Endodermal cell (in vitro differentiated cells): ENCODE measurements around the gene REV3L. TPM values are rescaled to one million over a fixed set of nuclear protein-coding genes. Genes with fewer than 3 reads are reported as not detected.

Experiments
- DNase-seq: peaks from one replicate; pipeline ENCODE4 v3.0.0-alpha.2; 2017
- H3K27ac ChIP-seq: 2 replicates; pipeline ENCODE4 v1.5.1; 2013; ENCODE audit warnings: mild to moderate bottlenecking, low read depth, low read length, moderate library complexity
- H3K27me3 ChIP-seq: 2 replicates; pipeline ENCODE4 v1.6.1; 2013; ENCODE audit warnings: mild to moderate bottlenecking, low read length, moderate library complexity; ENCODE audit not compliant: insufficient read depth, control insufficient read depth, poor library complexity, severe bottlenecking
- H3K36me3 ChIP-seq: 2 replicates; pipeline ENCODE4 v1.7.0; 2013; ENCODE audit warnings: mild to moderate bottlenecking, low read length, moderate library complexity; ENCODE audit not compliant: control insufficient read depth, insufficient read depth
- H3K4me1 ChIP-seq: one replicate; pipeline ENCODE4 v1.7.0; 2013; ENCODE audit warnings: low read length; ENCODE audit not compliant: control insufficient read depth, insufficient read depth
- H3K4me3 ChIP-seq: 2 replicates; pipeline ENCODE4 v1.5.1; 2013; ENCODE audit warnings: mild to moderate bottlenecking, low read length, moderate library complexity
- H3K9ac ChIP-seq: 2 replicates; pipeline ENCODE4 v1.6.1; 2013; ENCODE audit warnings: mild to moderate bottlenecking, low read length, moderate library complexity; ENCODE audit not compliant: poor library complexity, severe bottlenecking; ENCODE audit errors: extremely low read depth
- H3K9me3 ChIP-seq: 2 replicates; pipeline ENCODE4 v1.6.1; 2013; ENCODE audit warnings: mild to moderate bottlenecking, low read length, moderate library complexity; ENCODE audit not compliant: control insufficient read depth
- H3K27ac Mint-ChIP-seq: 2 replicates; pipeline ENCODE4 v1.8.0; 2020; ENCODE audit warnings: mixed read lengths
- H3K27me3 Mint-ChIP-seq: 2 replicates; pipeline ENCODE4 v1.8.0; 2021; ENCODE audit warnings: mild to moderate bottlenecking, mixed read lengths; ENCODE audit not compliant: insufficient read depth
- H3K36me3 Mint-ChIP-seq: 2 replicates; pipeline ENCODE4 v1.8.0; 2020; ENCODE audit warnings: low read depth, mixed read lengths
- H3K4me1 Mint-ChIP-seq: 2 replicates; pipeline ENCODE4 v1.8.0; 2020; ENCODE audit warnings: mixed read lengths
- H3K4me3 Mint-ChIP-seq: 2 replicates; pipeline ENCODE4 v1.8.0; 2020; ENCODE audit warnings: mild to moderate bottlenecking, moderate library complexity, mixed read lengths
- H3K9me3 Mint-ChIP-seq: 2 replicates; pipeline ENCODE4 v1.8.0; 2020; ENCODE audit warnings: mild to moderate bottlenecking, mixed read lengths
- CTCF ChIP-seq: fragments of 200-600 bp; sonication (generic); conservative IDR thresholded peaks from 2 replicates; pipeline ENCODE4 v1.5.0; 2021; ENCODE audit warnings: antibody characterized with exemption, mild to moderate bottlenecking
- WGBS, 2 experiments: methylation state at CpG; one replicate each; pipeline versions ENCODE4 v1.1.5 to v1.1.7; 2013; ENCODE audit warnings: missing lambda C conversion rate in 2 of 2, mixed read lengths in 1 of 2; ENCODE audit not compliant: insufficient coverage in 1 of 2, insufficient read length in 1 of 2; 5-methylcytosine and 5-hydroxymethylcytosine counted together
- total RNA-seq, 2 donors: library from RNA; stranded (reverse); fragmentation: NEBNext Ultra II Directional in 1 of 2; extraction: Animal tissue kit (Norgen Biotek cat#: 25700) in 1 of 2; gene quantifications; 2 replicates in 1 of 2; 3 replicates in 1 of 2; pipeline ENCODE4 v1.2.1, GENCODE V29; 2021

The REV3L gene
- total RNA-seq, 2 donors from 2014 or later, result 19.2 to 28.1 TPM

GRCh38 chr6:111381728-111382127 lies 101.3 kb downstream of the REV3L start:
- Mint-ChIP-seq H3K9me3 (no peaks in the 10 kb centered on the region), H3K4me3 (no peak overlapping the region), H3K27me3 (no peaks in the 10 kb centered on the region), H3K4me1 (no peaks in the 10 kb centered on the region), H3K36me3 (peaks cover 36% of the 10 kb centered on the region), H3K27ac (no peak overlapping the region)
- peaks cover 54% of the 10 kb centered on the region for H3K36me3 ChIP-seq
- no peaks in the 10 kb centered on the region for H3K4me1 ChIP-seq
- peaks cover 4% of the 10 kb centered on the region for H3K9me3 ChIP-seq
- no peaks in the 10 kb centered on the region for H3K27me3 ChIP-seq
- TF ChIP-seq CTCF, result no peak
- no peak overlapping the region for H3K9ac ChIP-seq
- 93% methylated on average over 1 of the region's 1 CpG; no CpG with 5 or more reads in 1 of the 2 experiments for WGBS, 2 experiments
- no peak overlapping the region for H3K27ac ChIP-seq
- H3K4me3 ChIP-seq, result no peak overlapping the region
- no peak for DNase-seq

- no peak overlapping the region for H3K4me3 Mint-ChIP-seq
- no peak for DNase-seq
- H3K27ac Mint-ChIP-seq, result no peak overlapping the region
- no peak for TF ChIP-seq CTCF
- no peak overlapping the region for H3K4me3 ChIP-seq
- H3K9me3 ChIP-seq, result peaks cover 4% of the 10 kb centered on the region
- no peaks in the 10 kb centered on the region for H3K27me3 ChIP-seq
- H3K27me3 Mint-ChIP-seq, result no peaks in the 10 kb centered on the region
- H3K27ac ChIP-seq, result no peak overlapping the region
- H3K4me1 ChIP-seq, result no peaks in the 10 kb centered on the region
- peaks cover 39% of the 10 kb centered on the region for H3K36me3 Mint-ChIP-seq
- peaks cover 54% of the 10 kb centered on the region for H3K36me3 ChIP-seq
- H3K9me3 Mint-ChIP-seq, result no peaks in the 10 kb centered on the region
- no peak overlapping the region for H3K9ac ChIP-seq
- no peaks in the 10 kb centered on the region for H3K4me1 Mint-ChIP-seq
Measured at GRCh38 chr6:111381123-111381522, 101.9 kb downstream of the REV3L start.

- DNase-seq, result no peak
- no peak for TF ChIP-seq CTCF
Measured at GRCh38 chr6:111379831-111380230, 103.2 kb downstream of the REV3L start.

More at GRCh38 chr6:111379831-111380230, 103.2 kb downstream of the REV3L start:
- WGBS, 2 experiments, result 93 to 98% methylated on average over 2 of the region's 2 CpGs
- H3K27me3 ChIP-seq, result no peaks in the 10 kb centered on the region
- no peaks in the 10 kb centered on the region for H3K4me1 Mint-ChIP-seq
- H3K9me3 ChIP-seq, result peaks cover 3% of the 10 kb centered on the region
- H3K27ac Mint-ChIP-seq, result no peak overlapping the region
- no peaks in the 10 kb centered on the region for H3K4me1 ChIP-seq
- peaks cover 42% of the 10 kb centered on the region for H3K36me3 Mint-ChIP-seq
- H3K9ac ChIP-seq, result no peak overlapping the region
- H3K9me3 Mint-ChIP-seq, result no peaks in the 10 kb centered on the region
- no peak overlapping the region for H3K27ac ChIP-seq
- peaks cover 62% of the 10 kb centered on the region for H3K36me3 ChIP-seq
- H3K4me3 Mint-ChIP-seq, result no peak overlapping the region
- no peaks in the 10 kb centered on the region for H3K27me3 Mint-ChIP-seq
- H3K4me3 ChIP-seq, result no peak overlapping the region
